Uterus (tissue), 4 donors: ENCODE results near the gene PSMB1. TPM values are rescaled to one million over a fixed set of nuclear protein-coding genes. Genes with fewer than 3 reads are reported as not detected.

ENCODE experiments used
- DNase-seq, 2 donors: peaks; one replicate each; pipeline ENCODE4 v3.0.0-alpha.2; 2019 to 2020
- H3K27ac ChIP-seq, 2 donors: fragments of 200-600 bp; sonication (generic); 1 replicate in 1 of 2; 2 replicates in 1 of 2; pipeline ENCODE4 v1.5.1; 2016 to 2018
- H3K27me3 ChIP-seq, 2 donors: fragments of 200-600 bp; sonication (generic); one replicate each; pipeline ENCODE4 v1.5.1; 2018 to 2019; ENCODE audit warnings: control low read depth in 1 of 2
- H3K36me3 ChIP-seq, 2 donors: fragments of 200-600 bp; sonication (generic); one replicate each; pipeline ENCODE4 v1.5.1; 2019; ENCODE audit warnings: control low read depth in 1 of 2
- H3K4me1 ChIP-seq, 2 donors: fragments of 200-600 bp; sonication (generic); one replicate each; pipeline ENCODE4 v1.5.1; 2018 to 2019; ENCODE audit warnings: control low read depth in 1 of 2
- H3K4me3 ChIP-seq, 2 donors: fragments of 200-600 bp; sonication (generic); 1 replicate in 1 of 2; 2 replicates in 1 of 2; pipeline ENCODE4 v1.5.1; 2018 to 2019; ENCODE audit warnings: mild to moderate bottlenecking in 1 of 2
- H3K9me3 ChIP-seq, 2 donors: fragments of 200-600 bp; sonication (generic); one replicate each; pipeline ENCODE4 v1.5.1; 2019; ENCODE audit warnings: control low read depth in 1 of 2
- CTCF ChIP-seq, 4 experiments: fragments of 200-600 bp in 2 of 4; fragments of 450-650 bp in 2 of 4; sonication (generic) in 2 of 4; IDR thresholded peaks; one replicate each; pipeline ENCODE4 v1.5.1; 2016 to 2019; ENCODE audit warnings: antibody characterized with exemption in 4 of 4, mild to moderate bottlenecking in 2 of 4, moderate library complexity in 1 of 4
- POLR2A ChIP-seq, 2 donors: fragments of 450-650 bp; IDR thresholded peaks; one replicate each; pipeline ENCODE4 v1.6.1; 2016; ENCODE audit warnings: antibody characterized with exemption in 2 of 2, mild to moderate bottlenecking in 1 of 2, moderate library complexity in 1 of 2
- intact Hi-C: fragments of 100-400 bp; cut with DNase I; formaldehyde crosslinking; loops from one replicate; pipeline ENCODE4 v1.15.1; 2023; ENCODE audit warnings: low total_unique reads
- total RNA-seq, 4 donors: library from RNA; depleted of rRNA in 3 of 4; stranded (reverse); fragments of >200 nt in 3 of 4; gene quantifications; one replicate each; pipeline versions ENCODE4 v1.1.0 to v1.2.4, GENCODE V29; 2014 to 2023
- donor health status: DM: yes; HTN: yes; CAD: no.

The PSMB1 gene
- total RNA-seq, 4 donors from 2014 or later, result 109 to 169 (median 144) TPM

DNA sequence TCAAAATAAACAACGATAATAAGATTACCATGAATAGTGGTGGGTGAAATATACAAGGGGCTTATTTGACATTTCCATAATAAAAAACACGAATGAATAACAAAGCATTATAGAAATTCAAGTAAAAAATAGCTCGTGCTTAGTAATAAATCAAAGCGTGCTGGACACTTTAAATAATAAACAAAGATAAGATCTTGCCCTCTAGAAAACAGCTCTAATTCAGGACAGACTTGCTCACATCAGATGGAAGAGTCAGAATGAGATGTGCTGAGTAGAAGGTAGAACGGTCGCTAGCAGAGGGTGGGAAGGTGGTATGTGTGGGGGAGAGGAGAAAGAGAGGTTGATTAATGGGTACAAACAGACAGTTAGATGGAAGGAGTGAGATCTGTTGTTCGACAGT is 27.3 kb downstream of the PSMB1 start:
- Histone ChIP-seq H3K27ac (no peak overlapping the region), H3K36me3 (no peaks in the 10 kb centered on the region), H3K4me3 (no peak overlapping the region), H3K4me1 (no peaks in the 10 kb centered on the region), H3K9me3 (no peaks in the 10 kb centered on the region), H3K27me3 (no peaks in the 10 kb centered on the region)
- DNase-seq, result no peak
- intact Hi-C loops, result loop anchor here (10.0 kb wide), 1 partner anchor 691 kb away; no protein-coding TSS in a partner anchor
- TF ChIP-seq POLR2A (IDR thresholded peaks at IDR 0.05) (no peak), CTCF (IDR thresholded peaks at IDR 0.05) (no peak)

DNA sequence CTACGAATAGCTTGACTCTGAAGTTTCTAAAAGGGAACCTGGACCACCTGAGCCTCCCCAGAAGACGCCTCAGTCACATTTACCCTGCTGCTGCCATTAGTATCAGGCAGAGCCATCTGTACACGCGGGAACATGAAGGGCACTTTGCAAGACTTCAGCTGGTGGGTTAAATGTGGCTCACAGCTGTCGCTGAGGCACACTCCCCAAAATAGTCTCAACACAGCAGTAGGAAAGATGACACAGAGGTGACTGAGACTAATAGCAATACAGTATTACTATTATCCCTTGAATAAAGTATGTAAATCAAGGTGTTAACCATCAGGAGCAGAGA is 29.0 kb downstream of the PSMB1 start:
- intact Hi-C loops, result loop anchor here (10.0 kb wide), 1 partner anchor 689 kb away; no protein-coding TSS in a partner anchor

GRCh38 chr6:170523256-170524171 is 29.6 kb downstream of the PSMB1 start:
- Histone ChIP-seq H3K9me3 (no peaks in the 10 kb centered on the region), H3K27ac (no peak overlapping the region), H3K36me3 (no peaks in the 10 kb centered on the region), H3K4me1 (no peaks in the 10 kb centered on the region), H3K27me3 (no peaks in the 10 kb centered on the region), H3K4me3 (no peak overlapping the region)
- no peak for DNase-seq
- intact Hi-C loops, result loop anchor here (10.0 kb wide), 1 partner anchor 689 kb away; no protein-coding TSS in a partner anchor
- TF ChIP-seq POLR2A (IDR thresholded peaks at IDR 0.05) (no peak), CTCF (IDR thresholded peaks at IDR 0.05) (no peak)

More for the DNA sequence above, 29.0 kb downstream of the PSMB1 start:
- H3K27ac ChIP-seq, result no peak overlapping the region
- H3K36me3 ChIP-seq, result no peaks in the 10 kb centered on the region
- no peaks in the 10 kb centered on the region for H3K4me1 ChIP-seq
- no peaks in the 10 kb centered on the region for H3K9me3 ChIP-seq
- no peak overlapping the region for H3K4me3 ChIP-seq
- TF ChIP-seq POLR2A (IDR thresholded peaks at IDR 0.05) (no peak), CTCF (IDR thresholded peaks at IDR 0.05) (no peak)
- H3K27me3 ChIP-seq, result no peaks in the 10 kb centered on the region
- no peak for DNase-seq

- no peak for TF ChIP-seq CTCF (IDR thresholded peaks at IDR 0.05)
- no peak for TF ChIP-seq POLR2A (IDR thresholded peaks at IDR 0.05)
- H3K9me3 ChIP-seq, result no peaks in the 10 kb centered on the region
- no peaks in the 10 kb centered on the region for H3K27me3 ChIP-seq
- intact Hi-C loops, result loop anchor here (10.0 kb wide), 1 partner anchor 688 kb away; no protein-coding TSS in a partner anchor
- no peak overlapping the region for H3K4me3 ChIP-seq
- H3K36me3 ChIP-seq, result no peaks in the 10 kb centered on the region
- DNase-seq, result no peak
- no peaks in the 10 kb centered on the region for H3K4me1 ChIP-seq
- no peak overlapping the region for H3K27ac ChIP-seq
These were observed 30.4 kb downstream of the PSMB1 start for GRCh38 chr6:170522565-170523183.
